ENCODE data around the gene THSD4.

THSD4 gene

GRCh38 chr15:71359246-71359645 is 244.0 kb downstream of the THSD4 start:
- no peaks in the 10 kb centered on the region for H3K9me3 ChIP-seq (ENCODE audit: low read length)
- no peak overlapping the region for H3K4me3 ChIP-seq (ENCODE audit: low read depth, low read length, poor library complexity, severe bottlenecking)
- H3K4me1 ChIP-seq (ENCODE audit: insufficient read depth, low read length, severe bottlenecking): no peaks in the 10 kb centered on the region
- TF ChIP-seq CTCF (IDR thresholded peaks at IDR 0.05; ENCODE audit: low read length) (no peak), EZH2 (IDR thresholded peaks at IDR 0.05; ENCODE audit: borderline replicate concordance, low read length) (no peak)
- no peaks in the 10 kb centered on the region for H3K79me2 ChIP-seq (ENCODE audit: insufficient read depth, low read length)
- H3K27ac ChIP-seq (ENCODE audit: low read depth, low read length, poor library complexity, severe bottlenecking): no peak overlapping the region
- no peak overlapping the region for H2AFZ ChIP-seq (ENCODE audit: low read length)
- no peaks in the 10 kb centered on the region for H3K9me2 ChIP-seq (ENCODE audit: low read depth, low read length)
- no peak overlapping the region for H3K4me2 ChIP-seq (ENCODE audit: low read length)
- H3K9ac ChIP-seq (ENCODE audit: low read length): no peak overlapping the region
- H3K36me3 ChIP-seq (ENCODE audit: insufficient read depth, low read length): no peaks in the 10 kb centered on the region
- H4K20me1 ChIP-seq (ENCODE audit: insufficient read depth, low read length): no peaks in the 10 kb centered on the region
- H3K27me3 ChIP-seq (ENCODE audit: insufficient read depth, low read length): no peaks in the 10 kb centered on the region
- H3F3A ChIP-seq (ENCODE audit: insufficient read depth, low read length): no peaks in the 10 kb centered on the region

- H2AFZ ChIP-seq (ENCODE audit: low read length): no peak overlapping the region
- no peaks in the 10 kb centered on the region for H3K4me1 ChIP-seq (ENCODE audit: insufficient read depth, low read length, severe bottlenecking)
- H3K36me3 ChIP-seq (ENCODE audit: insufficient read depth, low read length): no peaks in the 10 kb centered on the region
- H3K9me3 ChIP-seq (ENCODE audit: low read length): no peaks in the 10 kb centered on the region
- TF ChIP-seq EZH2 (IDR thresholded peaks at IDR 0.05; ENCODE audit: borderline replicate concordance, low read length) (no peak), CTCF (IDR thresholded peaks at IDR 0.05; ENCODE audit: low read length) (no peak)
- no peak overlapping the region for H3K4me3 ChIP-seq (ENCODE audit: low read depth, low read length, poor library complexity, severe bottlenecking)
- H3K27me3 ChIP-seq (ENCODE audit: insufficient read depth, low read length): no peaks in the 10 kb centered on the region
- H3K4me2 ChIP-seq (ENCODE audit: low read length): no peak overlapping the region
- H4K20me1 ChIP-seq (ENCODE audit: insufficient read depth, low read length): no peaks in the 10 kb centered on the region
- no peak overlapping the region for H3K27ac ChIP-seq (ENCODE audit: low read depth, low read length, poor library complexity, severe bottlenecking)
- H3F3A ChIP-seq (ENCODE audit: insufficient read depth, low read length): no peaks in the 10 kb centered on the region
- H3K79me2 ChIP-seq (ENCODE audit: insufficient read depth, low read length): no peaks in the 10 kb centered on the region
- H3K9ac ChIP-seq (ENCODE audit: low read length): no peak overlapping the region
- H3K9me2 ChIP-seq (ENCODE audit: low read depth, low read length): no peaks in the 10 kb centered on the region
These were observed 247.3 kb downstream of the THSD4 start for GRCh38 chr15:71362556-71362955.

DNA sequence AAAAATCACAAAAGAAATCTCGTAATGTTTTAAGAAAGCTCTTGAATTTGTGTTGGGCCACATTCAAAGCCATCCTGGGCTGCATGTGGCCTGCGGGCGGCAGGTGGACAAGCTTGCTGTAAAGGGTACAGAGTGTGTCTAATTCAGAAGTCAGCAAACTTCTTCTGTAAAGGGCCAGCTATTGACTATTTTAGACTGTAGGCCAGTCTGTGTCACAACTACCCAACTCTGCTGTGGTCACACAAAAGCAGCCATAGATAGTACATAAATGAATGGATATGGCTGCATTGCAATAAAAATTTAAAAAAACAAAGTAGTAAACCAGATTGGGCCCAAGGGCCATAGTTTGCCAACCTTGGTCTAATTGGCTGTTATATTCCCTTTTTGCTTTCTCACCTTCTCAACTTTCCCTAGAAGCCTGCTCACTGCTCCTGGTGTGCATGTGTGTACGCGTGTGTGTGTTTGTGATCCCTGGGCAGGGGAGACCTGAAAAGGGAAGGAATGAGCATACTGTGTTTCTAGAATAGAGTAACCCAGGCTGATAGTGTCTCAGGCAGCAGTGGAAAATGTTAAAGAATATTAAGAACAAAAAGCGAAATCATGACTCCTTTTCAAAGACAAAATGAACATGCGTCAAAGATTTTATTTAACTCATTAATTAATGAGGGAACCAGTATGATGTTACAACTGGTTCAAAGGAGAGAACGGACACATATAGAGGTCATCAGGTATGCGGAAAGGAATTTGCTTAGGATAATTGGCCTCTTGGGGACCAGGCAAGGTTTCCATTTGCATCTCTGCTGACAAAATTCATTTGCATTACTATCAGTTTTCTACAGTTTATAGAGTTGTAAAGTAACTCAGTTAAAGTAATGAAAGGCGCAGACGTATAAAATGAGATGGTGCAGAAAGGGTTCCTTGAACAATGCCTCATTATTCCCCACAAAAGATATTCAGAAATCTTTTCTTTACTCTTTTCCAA is 248.0 kb downstream of the THSD4 start:
- Histone ChIP-seq H3K36me3 (ENCODE audit: insufficient read depth, low read length) (no peaks in the 10 kb centered on the region), H2AFZ (ENCODE audit: low read length) (no peak overlapping the region), H3K4me2 (ENCODE audit: low read length) (no peak overlapping the region), H3K27ac (ENCODE audit: low read depth, low read length, poor library complexity, severe bottlenecking) (no peak overlapping the region), H3K9me3 (ENCODE audit: low read length) (no peaks in the 10 kb centered on the region), H3K4me3 (ENCODE audit: low read depth, low read length, poor library complexity, severe bottlenecking) (no peak overlapping the region), H3K79me2 (ENCODE audit: insufficient read depth, low read length) (no peaks in the 10 kb centered on the region), H3K9ac (ENCODE audit: low read length) (no peak overlapping the region), H3K9me2 (ENCODE audit: low read depth, low read length) (no peaks in the 10 kb centered on the region), H3K4me1 (ENCODE audit: insufficient read depth, low read length, severe bottlenecking) (no peaks in the 10 kb centered on the region), H3K27me3 (ENCODE audit: insufficient read depth, low read length) (no peaks in the 10 kb centered on the region), H4K20me1 (ENCODE audit: insufficient read depth, low read length) (no peaks in the 10 kb centered on the region), H3F3A (ENCODE audit: insufficient read depth, low read length) (no peaks in the 10 kb centered on the region)
- TF ChIP-seq EZH2 (IDR thresholded peaks at IDR 0.05; ENCODE audit: borderline replicate concordance, low read length): no peak
- no peak for TF ChIP-seq CTCF (IDR thresholded peaks at IDR 0.05; ENCODE audit: low read length)
